Liver (tissue), 9 donors: ENCODE results near the gene SLK. TPM values are rescaled to one million over a fixed set of nuclear protein-coding genes. Genes with fewer than 3 reads are reported as not detected.

Experiments used
- DNase-seq: peaks from one replicate; pipeline ENCODE4 v3.0.0-alpha.2; 2017; ENCODE audit warnings: low spot score
- H3K27ac ChIP-seq, 2 donors: one replicate each; pipeline ENCODE4 v1.7.0; 2013; ENCODE audit warnings: inconsistent platforms in 2 of 2, low read length in 2 of 2, control low read depth in 1 of 2, low read depth in 1 of 2, mild to moderate bottlenecking in 1 of 2
- H3K27me3 ChIP-seq, 4 donors: one replicate each; pipeline versions ENCODE4 v1.6.1 to v1.7.0; 2013; ENCODE audit warnings: low read length in 3 of 4, inconsistent platforms in 1 of 4, mild to moderate bottlenecking in 1 of 4, moderate library complexity in 1 of 4; ENCODE audit not compliant: control insufficient read depth in 4 of 4, insufficient read depth in 4 of 4
- H3K36me3 ChIP-seq, 4 donors: one replicate each; pipeline versions ENCODE4 v1.6.1 to v1.7.0; 2013; ENCODE audit warnings: low read length in 3 of 4, mild to moderate bottlenecking in 3 of 4, low read depth in 1 of 4, moderate library complexity in 1 of 4; ENCODE audit not compliant: control insufficient read depth in 4 of 4, insufficient read depth in 3 of 4
- H3K4me1 ChIP-seq, 4 donors: one replicate each; pipeline versions ENCODE4 v1.6.1 to v1.7.0; 2013; ENCODE audit warnings: low read length in 3 of 4, mild to moderate bottlenecking in 3 of 4, moderate library complexity in 1 of 4; ENCODE audit not compliant: control insufficient read depth in 4 of 4, insufficient read depth in 4 of 4
- H3K4me3 ChIP-seq, 3 donors: one replicate each; pipeline versions ENCODE4 v1.6.1 to v1.7.0; 2013; ENCODE audit warnings: low read length in 3 of 3, control low read depth in 1 of 3, low read depth in 1 of 3, mild to moderate bottlenecking in 1 of 3
- H3K9ac ChIP-seq, 2 donors: one replicate each; pipeline ENCODE4 v1.7.0; 2013; ENCODE audit warnings: low read length in 2 of 2, mild to moderate bottlenecking in 2 of 2, moderate library complexity in 2 of 2, control low read depth in 1 of 2, low read depth in 1 of 2
- H3K9me3 ChIP-seq, 4 donors: one replicate each; pipeline versions ENCODE4 v1.6.1 to v1.7.0; 2013; ENCODE audit warnings: low read length in 3 of 4; ENCODE audit not compliant: control insufficient read depth in 4 of 4
- EGR1 ChIP-seq, 2 donors: IDR thresholded peaks; 2 replicates each; pipeline ENCODE4 v1.6.1; 2016 to 2018; ENCODE audit warnings: antibody characterized with exemption in 2 of 2, low read depth in 2 of 2
- FOXA1 ChIP-seq: IDR thresholded peaks from 2 replicates; pipeline ENCODE4 v1.6.1; 2016; ENCODE audit warnings: antibody characterized with exemption
- FOXA2 ChIP-seq: IDR thresholded peaks from 2 replicates; pipeline ENCODE4 v1.6.1; 2016; ENCODE audit warnings: antibody characterized with exemption
- HNF4A ChIP-seq, 2 donors: conservative IDR thresholded peaks; 2 replicates each; pipeline ENCODE4 v1.6.1; 2016; ENCODE audit warnings: antibody characterized with exemption in 2 of 2, mild to moderate bottlenecking in 2 of 2
- HNF4G ChIP-seq: IDR thresholded peaks from 2 replicates; pipeline ENCODE4 v1.6.1; 2016; ENCODE audit warnings: antibody characterized with exemption
- NR2F2 ChIP-seq: IDR thresholded peaks from 2 replicates; pipeline ENCODE4 v1.6.1; 2016; ENCODE audit warnings: antibody characterized with exemption
- RAD21 ChIP-seq, 2 donors: IDR thresholded peaks; 2 replicates each; pipeline ENCODE4 v1.6.1; 2016; ENCODE audit warnings: antibody characterized with exemption in 2 of 2, mild to moderate bottlenecking in 2 of 2
- RXRA ChIP-seq, 2 donors: IDR thresholded peaks; 2 replicates each; pipeline ENCODE4 v1.6.1; 2017 to 2018; ENCODE audit warnings: antibody characterized with exemption in 2 of 2, mild to moderate bottlenecking in 1 of 2
- SP1 ChIP-seq: IDR thresholded peaks from 2 replicates; pipeline ENCODE4 v1.6.1; 2018; ENCODE audit warnings: antibody characterized with exemption, mild to moderate bottlenecking
- TAF1 ChIP-seq: conservative IDR thresholded peaks from 2 replicates; pipeline ENCODE4 v1.6.1; 2016; ENCODE audit warnings: antibody characterized with exemption, mild to moderate bottlenecking
- WGBS: extraction: QIAGEN DNeasy Blood & Tissue Kit; methylation state at CpG from one replicate; pipeline ENCODE4 v1.1.7; 2013; 5-methylcytosine and 5-hydroxymethylcytosine counted together
- polyA plus RNA-seq, 2 donors: library from polyadenylated mRNA; stranded (reverse) in 1 of 2; unstranded in 1 of 2; fragments of 200-250 nt in 1 of 2; fragments of >200 nt in 1 of 2; fragmentation: Nextera tagmentation in 1 of 2; extraction: Ambion mirVana in 1 of 2; gene quantifications; one replicate each; pipeline versions ENCODE4 v1.2.1 to v1.2.3, GENCODE V29; 2013 to 2015
- total RNA-seq, 2 donors: library from RNA; depleted of rRNA; stranded (reverse); fragments of >200 nt; gene quantifications; one replicate each; pipeline ENCODE4 v1.2.3, GENCODE V29; 2014
- TF ChIP-seq, protein P1 (sequence below): IDR thresholded peaks from 2 replicates; pipeline ENCODE4 v1.6.1; 2016; ENCODE audit warnings: antibody characterized with exemption, mild to moderate bottlenecking
- TF ChIP-seq, protein P2 (sequence below): IDR thresholded peaks from 2 replicates; pipeline ENCODE4 v1.6.1; 2016; ENCODE audit warnings: antibody characterized with exemption
- TF ChIP-seq, protein P3 (sequence below): IDR thresholded peaks from 2 replicates; pipeline ENCODE4 v1.6.1; 2016; ENCODE audit warnings: antibody characterized with exemption
- donor health status: healthy.
- donor health status: healthy.
- donor health status: healthy.
- donor health status: healthy.
- donor health status: healthy.

SLK gene
- total and polyA plus RNA-seq, 4 donors: 3.9 to 20.3 (median 12.4) TPM

DNA sequence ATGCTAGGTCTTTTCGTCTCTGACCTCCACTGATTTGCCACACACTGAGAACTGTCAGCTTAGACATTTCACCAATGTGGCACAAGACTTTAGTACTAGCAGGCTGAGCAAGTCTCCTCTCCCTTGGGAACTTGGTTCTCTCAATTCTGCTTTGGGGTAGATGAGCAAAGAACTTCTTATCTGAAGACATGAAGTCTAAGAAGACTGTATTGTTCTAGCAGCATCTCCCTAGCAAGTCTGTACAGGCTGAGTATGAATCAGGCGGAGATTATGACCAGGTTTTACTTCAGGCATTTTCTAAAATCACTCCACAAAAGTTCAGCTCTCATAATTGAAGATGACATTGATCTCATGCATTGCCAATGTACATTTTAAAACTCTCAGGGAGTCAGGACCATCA is 25.1 kb upstream of the SLK start:
- Histone ChIP-seq H3K27ac (no peak overlapping the region), H3K36me3 (no peaks in the 10 kb centered on the region), H3K27me3 (no peaks in the 10 kb centered on the region), H3K4me3 (no peak overlapping the region), H3K9ac (no peak overlapping the region), H3K4me1 (no peaks in the 10 kb centered on the region), H3K9me3 (no peaks in the 10 kb centered on the region)
- 91% methylated on average over 2 of the region's 2 CpGs for WGBS
- TF ChIP-seq FOXA1: no peak
- no peak for TF ChIP-seq HNF4A (conservative IDR thresholded peaks at IDR 0.05)
- no peak for TF ChIP-seq FOXA2
- no peak for DNase-seq

DNA sequence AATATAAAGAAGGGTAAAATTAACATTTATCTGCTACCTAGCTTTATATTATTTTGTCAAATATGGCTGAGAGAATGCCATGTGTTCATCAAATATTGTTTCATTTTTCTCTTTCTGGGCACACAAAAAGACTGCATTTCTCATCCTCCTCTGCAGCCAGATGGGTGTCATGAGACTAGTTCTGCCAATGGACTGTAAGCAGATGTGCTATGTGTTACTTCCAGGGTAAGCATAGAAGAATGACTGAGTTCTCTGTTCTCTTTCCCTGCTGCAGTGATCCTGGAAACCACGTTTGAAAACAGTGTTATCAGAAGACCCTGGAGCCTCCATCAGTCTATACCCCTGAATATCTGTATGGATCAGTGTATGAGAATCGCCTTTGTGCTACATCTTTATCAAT is 24.1 kb upstream of the SLK start:
- Histone ChIP-seq H3K36me3 (no peaks in the 10 kb centered on the region), H3K9ac (no peak overlapping the region), H3K4me1 (no peaks in the 10 kb centered on the region), H3K4me3 (no peak overlapping the region), H3K27me3 (no peaks in the 10 kb centered on the region), H3K27ac (no peak overlapping the region), H3K9me3 (no peaks in the 10 kb centered on the region)
- no peak for DNase-seq
- TF ChIP-seq, protein P1, sequence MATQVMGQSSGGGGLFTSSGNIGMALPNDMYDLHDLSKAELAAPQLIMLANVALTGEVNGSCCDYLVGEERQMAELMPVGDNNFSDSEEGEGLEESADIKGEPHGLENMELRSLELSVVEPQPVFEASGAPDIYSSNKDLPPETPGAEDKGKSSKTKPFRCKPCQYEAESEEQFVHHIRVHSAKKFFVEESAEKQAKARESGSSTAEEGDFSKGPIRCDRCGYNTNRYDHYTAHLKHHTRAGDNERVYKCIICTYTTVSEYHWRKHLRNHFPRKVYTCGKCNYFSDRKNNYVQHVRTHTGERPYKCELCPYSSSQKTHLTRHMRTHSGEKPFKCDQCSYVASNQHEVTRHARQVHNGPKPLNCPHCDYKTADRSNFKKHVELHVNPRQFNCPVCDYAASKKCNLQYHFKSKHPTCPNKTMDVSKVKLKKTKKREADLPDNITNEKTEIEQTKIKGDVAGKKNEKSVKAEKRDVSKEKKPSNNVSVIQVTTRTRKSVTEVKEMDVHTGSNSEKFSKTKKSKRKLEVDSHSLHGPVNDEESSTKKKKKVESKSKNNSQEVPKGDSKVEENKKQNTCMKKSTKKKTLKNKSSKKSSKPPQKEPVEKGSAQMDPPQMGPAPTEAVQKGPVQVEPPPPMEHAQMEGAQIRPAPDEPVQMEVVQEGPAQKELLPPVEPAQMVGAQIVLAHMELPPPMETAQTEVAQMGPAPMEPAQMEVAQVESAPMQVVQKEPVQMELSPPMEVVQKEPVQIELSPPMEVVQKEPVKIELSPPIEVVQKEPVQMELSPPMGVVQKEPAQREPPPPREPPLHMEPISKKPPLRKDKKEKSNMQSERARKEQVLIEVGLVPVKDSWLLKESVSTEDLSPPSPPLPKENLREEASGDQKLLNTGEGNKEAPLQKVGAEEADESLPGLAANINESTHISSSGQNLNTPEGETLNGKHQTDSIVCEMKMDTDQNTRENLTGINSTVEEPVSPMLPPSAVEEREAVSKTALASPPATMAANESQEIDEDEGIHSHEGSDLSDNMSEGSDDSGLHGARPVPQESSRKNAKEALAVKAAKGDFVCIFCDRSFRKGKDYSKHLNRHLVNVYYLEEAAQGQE: no peak
- TF ChIP-seq EGR1 (IDR thresholded peaks at IDR 0.05; ENCODE audit: low read depth in 2 of 2) (no peak), HNF4G (no peak), FOXA1 (no peak), RAD21 (IDR thresholded peaks at IDR 0.05) (no peak), NR2F2 (no peak), SP1 (no peak), FOXA2 (no peak), HNF4A (conservative IDR thresholded peaks at IDR 0.05) (no peak), TAF1 (no peak)
- TF ChIP-seq, protein P2, sequence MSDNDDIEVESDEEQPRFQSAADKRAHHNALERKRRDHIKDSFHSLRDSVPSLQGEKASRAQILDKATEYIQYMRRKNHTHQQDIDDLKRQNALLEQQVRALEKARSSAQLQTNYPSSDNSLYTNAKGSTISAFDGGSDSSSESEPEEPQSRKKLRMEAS: no peak
- TF ChIP-seq, protein P3, sequence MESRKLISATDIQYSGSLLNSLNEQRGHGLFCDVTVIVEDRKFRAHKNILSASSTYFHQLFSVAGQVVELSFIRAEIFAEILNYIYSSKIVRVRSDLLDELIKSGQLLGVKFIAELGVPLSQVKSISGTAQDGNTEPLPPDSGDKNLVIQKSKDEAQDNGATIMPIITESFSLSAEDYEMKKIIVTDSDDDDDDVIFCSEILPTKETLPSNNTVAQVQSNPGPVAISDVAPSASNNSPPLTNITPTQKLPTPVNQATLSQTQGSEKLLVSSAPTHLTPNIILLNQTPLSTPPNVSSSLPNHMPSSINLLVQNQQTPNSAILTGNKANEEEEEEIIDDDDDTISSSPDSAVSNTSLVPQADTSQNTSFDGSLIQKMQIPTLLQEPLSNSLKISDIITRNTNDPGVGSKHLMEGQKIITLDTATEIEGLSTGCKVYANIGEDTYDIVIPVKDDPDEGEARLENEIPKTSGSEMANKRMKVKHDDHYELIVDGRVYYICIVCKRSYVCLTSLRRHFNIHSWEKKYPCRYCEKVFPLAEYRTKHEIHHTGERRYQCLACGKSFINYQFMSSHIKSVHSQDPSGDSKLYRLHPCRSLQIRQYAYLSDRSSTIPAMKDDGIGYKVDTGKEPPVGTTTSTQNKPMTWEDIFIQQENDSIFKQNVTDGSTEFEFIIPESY: no peak
- 67% methylated on average over 2 of the region's 2 CpGs for WGBS

DNA sequence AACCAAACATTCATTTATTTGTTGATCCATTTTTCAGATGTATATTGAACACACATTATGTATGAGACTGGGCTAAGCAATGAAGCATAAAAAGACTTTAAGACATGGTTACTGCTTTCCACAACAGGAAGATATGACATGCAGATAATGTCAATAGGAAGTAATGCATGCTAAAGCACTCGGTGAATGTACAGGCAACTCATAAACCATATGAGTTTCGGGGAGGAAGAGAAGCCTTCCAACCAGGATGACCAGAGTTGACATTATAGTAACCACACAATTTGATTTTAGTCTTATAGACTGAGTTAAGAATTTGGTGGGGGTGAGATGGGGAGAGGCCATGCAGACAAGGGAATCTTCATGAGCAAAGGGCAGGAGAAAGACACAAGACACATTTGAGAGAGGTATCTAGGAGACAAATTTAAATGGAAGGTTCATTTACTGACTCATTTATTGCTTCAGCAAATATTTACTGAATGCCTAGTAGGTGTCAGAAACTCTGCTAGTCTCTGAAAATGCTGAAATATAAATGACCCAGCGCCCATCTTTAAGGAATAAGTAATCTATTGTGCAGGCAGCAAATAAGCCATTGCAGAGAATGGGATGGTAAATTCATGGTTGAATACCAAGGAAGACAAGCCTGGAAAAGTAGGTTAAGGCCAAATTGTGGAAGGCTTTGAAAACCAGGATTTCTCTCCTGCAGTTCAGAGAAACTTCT is 19.0 kb upstream of the SLK start:
- no peaks in the 10 kb centered on the region for H3K4me1 ChIP-seq
- H3K9me3 ChIP-seq: no peaks in the 10 kb centered on the region
- no peaks in the 10 kb centered on the region for H3K27me3 ChIP-seq
- H3K4me3 ChIP-seq: no peak overlapping the region
- H3K9ac ChIP-seq: no peak overlapping the region
- no peak overlapping the region for H3K27ac ChIP-seq
- no peak for DNase-seq
- H3K36me3 ChIP-seq: no peaks in the 10 kb centered on the region
- TF ChIP-seq, protein P2: no peak
- TF ChIP-seq, protein P1: no peak
- TF ChIP-seq FOXA2: no peak
- no peak for TF ChIP-seq NR2F2
- TF ChIP-seq RXRA (IDR thresholded peaks at IDR 0.05): no peak
- TF ChIP-seq SP1: no peak
- 83% methylated on average over 3 of the region's 3 CpGs for WGBS
